ENCODE results near the gene THEMIS. TPM values are rescaled to one million over a fixed set of nuclear protein-coding genes. Genes with fewer than 3 reads are reported as not detected.

THEMIS gene
- total RNA-seq, 1 experiment from 2014 or later, result not detected

DNA sequence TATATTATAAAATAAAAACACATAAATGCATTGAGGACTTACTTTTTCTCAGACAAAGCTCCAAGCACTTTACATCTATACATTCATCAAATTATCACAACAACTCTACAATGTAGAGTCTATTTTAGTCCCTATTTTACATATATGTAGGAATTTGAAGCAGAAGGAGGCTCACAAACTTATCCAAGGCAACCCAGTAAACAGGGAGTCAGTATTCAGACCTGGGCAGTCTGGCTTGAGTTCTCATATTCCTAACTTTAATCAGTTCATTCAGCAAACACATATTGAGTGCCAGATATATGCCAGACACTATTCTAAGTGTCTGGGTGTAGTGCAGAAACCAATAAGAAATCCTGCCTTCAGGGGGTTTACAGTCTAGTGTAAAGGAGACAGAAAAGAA, 194.6 kb downstream of the THEMIS start:
- Histone ChIP-seq H3K27ac (ENCODE audit: low read depth, low read length, poor library complexity, severe bottlenecking) (no peak overlapping the region), H3K27me3 (replicated peaks; ENCODE audit: insufficient read depth, low read depth, low read length, poor library complexity) (no peaks in the 10 kb centered on the region), H3K36me3 (ENCODE audit: insufficient read depth, low read length, poor library complexity, severe bottlenecking) (no peaks in the 10 kb centered on the region), H3K9me3 (ENCODE audit: low read depth, low read length, poor library complexity, severe bottlenecking) (no peaks in the 10 kb centered on the region), H3K4me3 (ENCODE audit: low read depth, low read length, poor library complexity, severe bottlenecking) (no peak overlapping the region), H3K4me1 (ENCODE audit: insufficient read depth, low read length, poor library complexity, severe bottlenecking) (no peaks in the 10 kb centered on the region)
- CTCF ChIA-PET, result no interaction called here
- intact Hi-C loops (cut with micrococcal nuclease; ENCODE audit: unreplicated experiment), result no loop called here
- no peak for DNase-seq (ENCODE audit: low spot score)
- TF ChIP-seq, protein P1, sequence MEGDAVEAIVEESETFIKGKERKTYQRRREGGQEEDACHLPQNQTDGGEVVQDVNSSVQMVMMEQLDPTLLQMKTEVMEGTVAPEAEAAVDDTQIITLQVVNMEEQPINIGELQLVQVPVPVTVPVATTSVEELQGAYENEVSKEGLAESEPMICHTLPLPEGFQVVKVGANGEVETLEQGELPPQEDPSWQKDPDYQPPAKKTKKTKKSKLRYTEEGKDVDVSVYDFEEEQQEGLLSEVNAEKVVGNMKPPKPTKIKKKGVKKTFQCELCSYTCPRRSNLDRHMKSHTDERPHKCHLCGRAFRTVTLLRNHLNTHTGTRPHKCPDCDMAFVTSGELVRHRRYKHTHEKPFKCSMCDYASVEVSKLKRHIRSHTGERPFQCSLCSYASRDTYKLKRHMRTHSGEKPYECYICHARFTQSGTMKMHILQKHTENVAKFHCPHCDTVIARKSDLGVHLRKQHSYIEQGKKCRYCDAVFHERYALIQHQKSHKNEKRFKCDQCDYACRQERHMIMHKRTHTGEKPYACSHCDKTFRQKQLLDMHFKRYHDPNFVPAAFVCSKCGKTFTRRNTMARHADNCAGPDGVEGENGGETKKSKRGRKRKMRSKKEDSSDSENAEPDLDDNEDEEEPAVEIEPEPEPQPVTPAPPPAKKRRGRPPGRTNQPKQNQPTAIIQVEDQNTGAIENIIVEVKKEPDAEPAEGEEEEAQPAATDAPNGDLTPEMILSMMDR (conservative IDR thresholded peaks at IDR 0.05; ENCODE audit: low read depth, low read length), result no peak
- no peak for TF ChIP-seq EZH2 (IDR thresholded peaks at IDR 0.05; ENCODE audit: borderline replicate concordance, low read depth, low read length, poor library complexity, severe bottlenecking)
- POLR2A ChIA-PET (ENCODE audit: low non-redundant PET), result no interaction called here
- no TSS peak for BruUV-seq (replicated peaks)

DNA sequence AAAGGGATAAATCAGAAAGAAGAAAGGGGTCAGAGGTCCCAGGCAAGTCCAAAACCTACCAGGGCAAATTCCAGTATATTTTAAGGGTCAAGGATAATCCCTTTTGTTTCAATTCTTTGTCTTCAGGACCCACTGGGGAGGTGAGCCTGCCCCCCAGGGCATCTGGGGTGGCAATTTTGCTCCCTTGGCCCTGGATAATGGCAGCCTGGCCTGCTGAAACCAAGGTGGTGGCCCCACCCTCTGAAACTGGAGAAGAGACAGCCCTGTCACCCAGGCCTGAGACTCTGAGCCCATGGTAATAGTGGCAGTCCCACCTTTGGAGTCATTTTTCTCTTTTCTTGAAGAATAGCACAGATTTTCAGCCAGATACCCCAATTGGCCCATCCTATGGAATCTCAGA, 205.8 kb downstream of the THEMIS start:
- H3K36me3 ChIP-seq (ENCODE audit: insufficient read depth, low read length, poor library complexity, severe bottlenecking), result no peaks in the 10 kb centered on the region
- no TSS peak for BruUV-seq (replicated peaks)
- H3K9me3 ChIP-seq (ENCODE audit: low read depth, low read length, poor library complexity, severe bottlenecking), result no peaks in the 10 kb centered on the region
- no peaks in the 10 kb centered on the region for H3K27me3 ChIP-seq (replicated peaks; ENCODE audit: insufficient read depth, low read depth, low read length, poor library complexity)
- no peaks in the 10 kb centered on the region for H3K4me1 ChIP-seq (ENCODE audit: insufficient read depth, low read length, poor library complexity, severe bottlenecking)
- no peak for DNase-seq (ENCODE audit: low spot score)
- H3K27ac ChIP-seq (ENCODE audit: low read depth, low read length, poor library complexity, severe bottlenecking), result no peak overlapping the region
- H3K4me3 ChIP-seq (ENCODE audit: low read depth, low read length, poor library complexity, severe bottlenecking), result no peak overlapping the region
- POLR2A ChIA-PET (ENCODE audit: low non-redundant PET), result no interaction called here
- CTCF ChIA-PET, result no interaction called here
- TF ChIP-seq, protein P1 (conservative IDR thresholded peaks at IDR 0.05; ENCODE audit: low read depth, low read length), result no peak
- no peak for TF ChIP-seq EZH2 (IDR thresholded peaks at IDR 0.05; ENCODE audit: borderline replicate concordance, low read depth, low read length, poor library complexity, severe bottlenecking)
- intact Hi-C loops (cut with micrococcal nuclease; ENCODE audit: unreplicated experiment), result no loop called here

DNA sequence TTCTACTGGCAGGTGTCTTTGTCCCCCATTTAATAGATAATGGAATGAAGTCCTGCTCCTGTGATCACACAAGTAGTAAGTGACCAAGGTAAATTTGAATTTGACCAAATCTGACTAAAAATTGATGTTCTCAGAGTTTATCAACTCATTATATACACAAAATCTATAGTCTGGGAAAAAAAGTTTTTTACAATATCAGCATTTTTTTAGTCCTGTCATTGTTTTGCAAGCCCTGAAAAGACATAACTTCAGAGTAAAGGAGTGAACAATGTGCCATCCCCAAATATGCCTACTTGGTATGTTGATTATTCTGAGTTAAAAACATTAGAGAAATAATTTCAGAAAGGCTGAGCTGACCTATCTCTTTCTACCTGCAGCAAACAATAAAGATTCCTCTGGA, 209.7 kb downstream of the THEMIS start:
- ChIA-PET CTCF (no interaction called here), POLR2A (ENCODE audit: low non-redundant PET) (no interaction called here)
- H3K27me3 ChIP-seq (replicated peaks; ENCODE audit: insufficient read depth, low read depth, low read length, poor library complexity), result no peaks in the 10 kb centered on the region
- intact Hi-C loops (cut with micrococcal nuclease; ENCODE audit: unreplicated experiment), result no loop called here
- TF ChIP-seq, protein P1 (conservative IDR thresholded peaks at IDR 0.05; ENCODE audit: low read depth, low read length), result no peak
- TF ChIP-seq EZH2 (IDR thresholded peaks at IDR 0.05; ENCODE audit: borderline replicate concordance, low read depth, low read length, poor library complexity, severe bottlenecking), result no peak
- no peaks in the 10 kb centered on the region for H3K9me3 ChIP-seq (ENCODE audit: low read depth, low read length, poor library complexity, severe bottlenecking)
- H3K4me1 ChIP-seq (ENCODE audit: insufficient read depth, low read length, poor library complexity, severe bottlenecking), result no peaks in the 10 kb centered on the region
- H3K36me3 ChIP-seq (ENCODE audit: insufficient read depth, low read length, poor library complexity, severe bottlenecking), result no peaks in the 10 kb centered on the region
- H3K27ac ChIP-seq (ENCODE audit: low read depth, low read length, poor library complexity, severe bottlenecking), result no peak overlapping the region
- no TSS peak for BruUV-seq (replicated peaks)
- no peak overlapping the region for H3K4me3 ChIP-seq (ENCODE audit: low read depth, low read length, poor library complexity, severe bottlenecking)
- DNase-seq (ENCODE audit: low spot score), result no peak

Measured in A673 (cell line).